NCI-H82 treated with DMSO at 0.1 percent for 48 hours (cell line): ENCODE data around the gene ATXN7L3.
A peak's percentile ranks its signal among the peaks of the same experiment; 100 is the strongest.
"Not testable (repeated sequence)": the region's sequence is repeated elsewhere in the genome, so short reads cannot be mapped to it uniquely, and the experiment has no call there.

Source experiments
- DNase-seq: peaks from one replicate; lab custom pipeline; 2025; ENCODE audit not compliant: unreplicated experiment; lab: John Stamatoyannopoulos, UW

Gene ATXN7L3

GRCh38 chr17:44199553-44200477, at the start of gene ATXN7L3:
Gene ATXN7L3 (minus strand): TSS chr17:44199884. CDS start chr17:44198070, 1,814 bp downstream.
- peak; percentile 90 for DNase-seq

DNA sequence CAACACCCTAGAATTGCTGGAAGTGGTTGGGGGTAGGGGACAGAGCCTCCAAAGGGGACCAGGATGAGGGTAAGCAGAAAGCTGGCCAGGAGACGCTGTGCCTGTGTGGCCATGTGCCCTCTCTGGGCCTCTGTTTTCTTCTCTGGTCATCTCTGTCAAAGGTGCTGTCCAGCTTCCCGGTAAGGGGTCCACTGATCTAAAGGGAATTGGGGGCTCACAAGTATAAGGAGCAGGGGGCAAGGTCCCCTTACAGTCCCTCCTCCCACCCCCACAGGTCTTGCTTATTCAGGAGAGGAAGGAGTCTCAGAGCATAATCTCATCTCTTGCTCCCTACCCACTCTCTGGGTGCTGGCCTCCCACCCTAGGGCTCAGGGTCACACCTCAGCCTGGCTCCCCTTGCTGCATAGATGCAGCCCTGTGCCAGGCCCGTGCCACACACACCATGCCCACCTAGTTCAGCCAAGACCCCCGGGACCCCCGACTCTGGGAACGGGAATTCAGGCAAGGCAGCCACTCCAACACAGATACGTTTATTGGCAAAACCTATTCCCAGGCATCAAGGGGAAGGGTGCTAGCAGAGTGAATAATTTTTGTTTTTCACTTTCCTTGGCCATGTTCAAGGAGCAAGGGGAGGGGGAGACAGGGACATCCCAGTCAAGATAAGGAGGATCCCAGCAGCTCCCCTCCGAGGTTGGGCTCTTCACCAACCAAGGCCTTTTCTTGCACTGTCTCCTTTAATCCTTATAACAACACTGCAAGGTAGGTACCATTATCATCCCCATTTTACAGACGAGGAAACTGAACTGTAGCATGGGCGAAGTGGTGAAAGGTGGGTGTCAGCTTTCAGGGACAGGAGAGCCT, 48.4 kb upstream of the ATXN7L3 start:
- DNase-seq, result no peak

- no peak for DNase-seq
Measured at GRCh38 chr17:44247440-44247841, 47.8 kb upstream of the ATXN7L3 start.

DNA sequence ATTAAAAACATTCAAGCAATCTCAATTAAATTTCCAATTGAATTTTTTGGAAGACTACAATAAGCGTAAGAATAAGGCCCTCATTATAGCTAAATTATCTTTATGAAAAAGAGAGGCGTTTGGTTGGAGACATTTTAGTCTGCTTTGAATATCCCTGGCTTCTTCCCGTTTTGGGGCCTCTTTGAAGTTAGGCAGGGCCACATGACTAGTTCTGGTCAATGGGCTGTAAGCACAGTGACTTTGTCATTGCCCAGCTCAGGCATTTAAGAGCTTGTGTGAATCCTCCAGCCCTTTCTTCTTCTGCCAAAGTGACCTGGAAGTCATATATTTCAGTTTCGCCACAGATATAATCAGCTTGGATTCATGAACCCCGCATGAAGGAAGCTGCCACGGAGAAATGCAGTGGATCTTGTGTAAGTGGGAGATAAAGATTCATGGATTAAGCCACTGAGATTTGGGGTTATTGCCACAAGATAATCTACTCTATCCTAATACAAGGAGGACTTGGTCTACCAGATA, 41.5 kb upstream of the ATXN7L3 start:
- DNase-seq, result no peak

DNA sequence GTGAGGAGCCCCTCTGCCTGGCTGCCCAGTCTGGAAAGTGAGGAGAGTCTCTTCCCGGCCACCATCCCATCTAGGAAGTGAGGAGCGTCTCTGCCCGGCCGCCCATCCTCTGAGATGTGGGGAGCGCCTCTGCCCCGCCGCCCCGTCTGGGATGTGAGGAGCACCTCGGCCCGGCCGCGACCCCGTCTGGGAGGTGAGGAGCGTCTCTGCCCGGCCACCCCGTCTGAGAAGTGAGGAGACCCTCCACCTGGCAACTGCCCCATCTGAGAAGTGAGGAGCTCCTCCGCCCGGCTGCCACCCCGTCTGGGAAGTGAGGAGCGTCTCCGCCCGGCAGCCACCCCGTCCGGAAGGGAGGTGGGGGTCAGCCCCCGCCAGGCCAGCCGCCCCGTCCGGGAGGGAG, 38.2 kb upstream of the ATXN7L3 start:
- DNase-seq, result not testable (repeated sequence)

DNA sequence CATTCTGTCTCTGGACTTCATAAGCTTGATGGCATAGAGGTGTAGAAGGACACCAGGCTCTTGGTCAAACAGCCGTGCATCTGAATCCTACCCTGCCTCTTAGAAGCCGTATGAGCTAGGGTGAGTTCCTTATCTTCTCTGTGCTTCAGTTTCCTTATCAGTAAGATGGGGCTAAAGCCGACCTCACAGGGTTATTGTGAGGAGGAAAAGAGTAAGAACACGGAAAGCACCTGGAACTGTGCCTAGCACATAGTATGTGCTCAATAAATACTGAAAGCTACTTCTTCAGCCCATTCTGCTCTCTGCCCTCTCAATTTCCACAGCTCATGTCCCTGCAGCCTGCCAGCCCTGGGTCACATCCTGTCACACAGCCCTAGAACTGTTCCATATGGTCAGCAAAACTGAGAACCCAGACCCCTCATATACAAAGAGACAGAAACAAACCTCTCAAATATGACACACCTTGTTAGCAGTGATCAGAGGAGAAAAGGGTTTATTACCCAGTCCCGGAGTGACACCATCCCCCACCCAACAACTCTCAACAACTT, 36.8 kb upstream of the ATXN7L3 start:
- no peak for DNase-seq

- no peak for DNase-seq
Measured at GRCh38 chr17:44235583-44235936, 35.9 kb upstream of the ATXN7L3 start.

GRCh38 chr17:44233582-44233981, 33.9 kb upstream of the ATXN7L3 start:
- DNase-seq, result no peak

DNA sequence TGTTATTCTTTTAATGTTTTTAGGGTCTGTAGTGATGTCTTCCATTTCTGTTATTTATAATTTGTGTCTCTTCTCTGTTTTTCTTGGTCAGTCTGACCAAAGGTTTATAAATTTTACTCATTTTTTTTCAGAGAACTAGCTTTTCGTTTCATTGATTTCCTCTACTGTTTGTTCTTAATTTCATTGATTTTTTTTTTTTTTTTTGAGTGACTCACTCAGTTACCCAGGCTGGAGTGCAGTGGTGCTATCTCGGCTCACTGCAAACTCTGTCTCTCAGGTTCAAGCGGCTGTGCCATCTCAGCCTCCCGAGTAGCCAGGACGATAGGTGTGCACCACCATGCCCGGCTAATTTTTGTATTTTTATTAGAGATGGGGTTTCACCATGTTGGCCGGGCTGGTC, 32.4 kb upstream of the ATXN7L3 start:
- no peak for DNase-seq

DNA sequence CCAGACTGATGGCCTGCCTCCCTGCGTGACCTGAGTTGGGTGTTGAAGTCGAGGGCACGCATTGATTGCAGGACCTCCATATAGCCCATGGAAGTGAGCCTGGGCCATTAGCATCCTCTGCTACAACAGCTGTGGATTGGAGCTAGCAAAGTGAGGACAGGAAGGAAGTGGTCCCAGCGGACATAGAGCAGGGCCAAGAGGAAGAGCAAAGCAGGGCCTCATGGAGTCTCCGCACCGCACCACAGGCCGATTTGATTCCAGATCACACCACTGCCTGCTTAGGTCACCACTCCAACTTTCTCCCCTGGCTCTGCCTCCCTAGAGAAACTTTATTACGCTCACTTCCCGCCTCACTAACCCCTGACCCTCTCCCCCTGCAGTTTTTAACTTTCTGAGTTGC, 30.5 kb upstream of the ATXN7L3 start:
- no peak for DNase-seq

GRCh38 chr17:44229090-44229489, 29.4 kb upstream of the ATXN7L3 start:
- no peak for DNase-seq

DNA sequence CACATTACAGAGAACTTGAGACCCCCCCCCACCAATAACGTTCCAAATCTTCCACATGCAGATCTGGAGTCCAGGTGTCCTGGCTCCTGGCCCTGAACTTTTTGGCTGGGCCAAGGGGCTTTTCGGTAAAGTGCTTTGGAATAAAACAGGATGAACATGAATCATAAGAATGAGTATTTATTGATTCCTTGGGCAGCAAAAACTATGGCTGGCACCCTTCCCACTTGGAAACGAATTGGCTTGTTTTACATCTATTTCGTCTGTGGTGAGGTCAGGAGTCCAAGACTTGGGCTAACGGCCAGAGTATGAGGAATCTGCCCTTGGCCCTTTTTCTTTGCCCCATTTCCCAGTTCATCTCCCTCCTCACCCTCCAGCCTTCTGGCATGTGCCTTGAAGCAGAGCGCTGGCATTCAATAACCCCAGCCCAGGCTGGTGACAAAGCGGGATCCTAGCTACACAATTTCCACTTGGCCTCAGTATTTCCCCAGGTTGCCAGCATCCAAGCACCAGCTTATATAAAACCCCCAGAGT, 23.9 kb upstream of the ATXN7L3 start:
- no peak for DNase-seq

GRCh38 chr17:44222112-44222869, 22.6 kb upstream of the ATXN7L3 start:
- peak; percentile 95 for DNase-seq

GRCh38 chr17:44221862-44222111, 22.1 kb upstream of the ATXN7L3 start:
- no peak for DNase-seq

DNA sequence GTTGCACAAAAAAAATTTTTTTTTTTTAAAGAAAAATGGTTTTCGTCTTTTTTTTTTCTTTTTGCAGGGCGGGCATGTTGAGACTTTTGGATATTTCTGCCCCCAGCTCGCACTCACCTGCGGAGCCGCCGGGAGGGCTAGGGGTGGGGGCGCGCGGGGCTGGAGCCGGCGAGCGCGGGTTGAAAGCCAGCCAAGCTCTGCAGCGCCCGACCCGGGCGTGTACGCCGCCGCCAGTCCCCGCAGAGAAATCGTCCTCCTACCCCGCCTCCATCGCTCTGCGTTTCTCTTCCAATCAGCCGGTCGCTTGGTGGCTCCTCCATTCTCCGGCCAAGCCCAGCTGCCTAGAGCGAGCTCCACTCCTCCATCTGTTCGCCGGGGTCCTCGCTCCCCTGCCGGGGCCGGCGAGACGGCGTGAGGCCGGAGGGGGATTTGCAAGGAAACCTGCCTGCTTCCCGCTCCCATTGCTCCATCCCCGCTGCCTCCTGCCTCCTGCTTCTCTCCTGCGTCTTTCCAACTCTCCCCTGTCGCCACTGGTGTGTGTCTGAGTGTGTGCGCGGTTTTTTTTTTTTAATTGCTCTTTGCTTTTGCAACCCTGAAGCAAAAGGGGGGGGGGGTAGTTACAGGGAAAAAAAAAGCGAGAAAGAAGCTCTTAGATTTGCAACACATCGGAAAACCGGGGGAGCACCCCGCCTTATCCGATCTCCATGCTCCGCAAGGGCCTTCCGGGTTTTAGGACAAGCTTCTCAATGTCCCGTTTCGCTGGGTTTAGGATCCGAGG, 21.6 kb upstream of the ATXN7L3 start:
- peak; percentile 65 for DNase-seq

- no peak for DNase-seq
Measured at GRCh38 chr17:44220213-44221083, 20.8 kb upstream of the ATXN7L3 start.

DNA sequence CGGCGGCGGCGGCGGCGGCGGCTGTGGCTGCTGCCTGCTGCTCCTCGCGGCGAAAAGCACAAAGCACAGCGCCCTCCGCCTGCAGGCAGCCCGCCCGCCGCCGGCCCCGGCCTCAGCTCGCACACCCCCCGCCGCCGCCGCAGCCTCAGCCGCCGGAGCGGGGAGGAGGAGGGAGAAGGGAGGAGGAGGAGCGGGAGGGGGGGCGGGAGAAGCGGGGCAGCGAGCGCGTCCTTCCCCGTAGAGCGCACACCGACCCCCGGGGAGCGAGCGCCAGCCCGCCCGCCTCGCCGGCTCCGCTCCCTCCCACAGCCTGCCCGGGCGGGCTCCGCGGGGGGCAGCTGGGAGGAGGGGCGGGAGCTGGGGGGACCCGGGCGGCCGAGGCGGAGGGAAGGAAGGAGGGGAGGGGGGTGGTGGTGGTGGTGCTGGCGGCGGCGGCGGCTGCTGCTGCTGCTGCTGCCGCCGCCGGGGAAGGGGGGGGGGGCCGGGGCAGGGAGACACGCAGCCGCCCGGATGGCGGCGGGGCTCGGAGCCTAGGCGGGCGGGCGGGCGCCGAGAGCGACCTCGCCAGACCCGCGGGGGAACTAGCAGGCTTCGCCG, 20.0 kb upstream of the ATXN7L3 start, which contains the start of gene UBTF:
TSS of gene UBTF (minus strand) at position 60 of the 597 bp plus-strand sequence. CDS start 1,446 bp downstream, outside the sequence.
- DNase-seq, result peak; percentile 48

DNA sequence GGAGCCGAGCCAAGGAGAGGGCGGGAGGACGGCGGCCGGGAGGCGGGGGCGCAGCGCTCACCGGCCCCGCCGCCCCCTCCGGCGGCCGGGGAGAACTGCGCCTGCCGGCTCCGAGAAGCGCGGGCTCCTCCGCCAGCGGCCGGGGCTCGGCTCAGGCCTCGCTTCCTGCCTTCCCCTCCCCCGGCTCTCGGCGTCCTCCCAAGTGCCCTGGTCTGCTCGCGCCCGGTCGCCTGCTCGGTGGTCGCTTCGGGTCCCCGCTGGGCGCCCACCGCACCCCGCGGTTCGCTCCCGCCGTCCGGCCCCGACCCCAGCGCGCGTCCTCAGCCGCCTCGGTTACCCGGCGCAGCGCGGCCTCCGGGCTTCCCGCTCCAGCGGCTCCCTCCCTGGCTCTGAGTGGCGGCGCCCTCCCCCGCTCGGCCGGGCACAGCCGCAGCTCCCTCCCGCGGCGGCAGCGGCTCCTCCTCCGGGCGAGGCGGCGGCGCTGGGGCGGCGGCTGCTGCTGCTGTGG, 19.5 kb upstream of the ATXN7L3 start:
- no peak for DNase-seq
